Measurements from ENCODE around the gene UBR7.
"Not testable (repeated sequence)": the region's sequence is repeated elsewhere in the genome, so short reads cannot be mapped to it uniquely, and the experiment has no call there.

The UBR7 gene, protein sequence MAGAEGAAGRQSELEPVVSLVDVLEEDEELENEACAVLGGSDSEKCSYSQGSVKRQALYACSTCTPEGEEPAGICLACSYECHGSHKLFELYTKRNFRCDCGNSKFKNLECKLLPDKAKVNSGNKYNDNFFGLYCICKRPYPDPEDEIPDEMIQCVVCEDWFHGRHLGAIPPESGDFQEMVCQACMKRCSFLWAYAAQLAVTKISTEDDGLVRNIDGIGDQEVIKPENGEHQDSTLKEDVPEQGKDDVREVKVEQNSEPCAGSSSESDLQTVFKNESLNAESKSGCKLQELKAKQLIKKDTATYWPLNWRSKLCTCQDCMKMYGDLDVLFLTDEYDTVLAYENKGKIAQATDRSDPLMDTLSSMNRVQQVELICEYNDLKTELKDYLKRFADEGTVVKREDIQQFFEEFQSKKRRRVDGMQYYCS

DNA sequence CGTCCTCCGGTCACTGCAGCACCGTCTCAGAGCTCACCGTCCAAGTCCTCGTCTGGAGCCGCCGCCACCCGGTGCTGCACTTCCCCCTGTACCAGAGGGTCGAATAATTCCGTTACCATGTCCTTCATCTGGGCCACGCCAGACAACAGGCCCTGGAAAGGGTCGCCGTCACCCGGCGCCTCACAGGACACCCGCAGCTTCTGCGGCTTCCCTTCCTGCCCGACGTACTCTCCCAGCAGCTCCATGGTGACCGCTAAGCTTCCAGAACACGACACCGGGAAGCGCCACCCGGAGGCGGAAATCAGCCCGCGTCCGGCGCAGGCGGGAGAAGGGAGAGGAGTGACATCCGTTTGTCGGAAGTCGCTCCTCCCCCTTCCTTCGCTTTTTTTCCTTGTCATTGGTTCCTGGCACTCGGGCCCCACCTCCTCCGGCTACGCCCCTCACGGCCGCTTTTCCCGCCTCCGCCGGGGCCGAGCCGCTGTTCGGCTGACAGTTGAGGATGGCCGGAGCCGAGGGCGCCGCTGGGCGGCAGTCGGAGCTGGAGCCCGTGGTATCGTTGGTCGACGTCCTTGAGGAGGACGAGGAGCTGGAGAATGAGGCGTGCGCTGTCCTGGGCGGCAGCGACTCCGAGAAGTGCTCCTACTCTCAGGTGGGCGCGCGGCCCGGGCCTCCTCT lies at the start of gene UBR7, which contains the start of gene GON7:
UBR7 (plus strand) TSS at position 464 of the 675 bp plus-strand sequence; CDS start at position 500, 36 bp downstream.
GON7 (minus strand) TSS at position 273 of the 675 bp plus-strand sequence; CDS start at position 245, 28 bp downstream.
- peak; percentile 90 for DNase-seq

DNA sequence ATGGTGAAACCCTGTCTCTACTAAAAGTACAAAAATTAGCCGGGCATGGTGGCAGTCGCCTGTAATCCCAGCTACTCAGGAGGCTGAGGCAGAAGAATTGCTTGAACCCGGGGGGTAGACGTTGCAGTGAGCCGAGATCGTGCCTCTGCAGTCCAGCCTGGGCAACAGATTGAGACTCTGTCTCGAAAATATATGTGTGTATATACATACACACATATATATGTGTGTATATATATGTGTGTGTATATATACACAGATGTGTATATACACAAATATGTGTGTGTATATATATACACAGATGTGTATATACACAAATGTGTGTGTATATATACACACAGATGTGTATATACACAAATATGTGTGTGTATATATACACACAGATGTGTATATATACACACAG lies 48.7 kb upstream of the UBR7 start:
- DNase-seq, result not testable (repeated sequence)

DNA sequence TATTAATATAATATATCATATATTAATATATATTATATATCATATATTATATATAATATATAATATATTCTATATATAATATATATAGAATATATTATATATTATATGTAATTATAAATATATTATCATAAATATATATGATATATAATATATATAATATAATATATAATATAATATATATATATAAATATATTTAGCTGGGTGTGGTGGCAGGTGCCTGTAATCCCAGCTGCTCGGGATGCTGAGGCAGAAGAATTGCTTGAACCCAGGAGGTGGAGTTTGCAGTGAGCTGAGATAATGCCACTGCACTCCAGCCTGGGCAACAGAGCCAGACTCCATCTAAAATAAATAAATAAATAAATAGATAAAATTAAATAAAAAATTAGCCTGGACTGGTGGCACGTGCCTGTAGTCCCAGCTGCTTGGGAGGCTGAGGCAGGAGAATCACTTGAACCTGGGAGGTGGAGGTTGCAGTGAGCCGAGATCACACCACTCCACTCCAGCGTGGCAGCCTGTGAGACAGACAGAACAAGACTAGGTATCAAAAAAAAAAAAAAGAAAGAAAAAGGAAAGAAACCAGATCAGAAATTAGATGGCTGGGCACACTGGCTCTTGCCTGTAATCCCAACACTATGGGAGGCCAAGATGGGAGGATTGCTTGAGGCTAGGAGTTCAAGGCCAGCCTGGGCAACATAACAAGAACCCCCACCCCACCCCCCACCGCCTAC lies 47.3 kb upstream of the UBR7 start:
- not testable (repeated sequence) for DNase-seq

DNA sequence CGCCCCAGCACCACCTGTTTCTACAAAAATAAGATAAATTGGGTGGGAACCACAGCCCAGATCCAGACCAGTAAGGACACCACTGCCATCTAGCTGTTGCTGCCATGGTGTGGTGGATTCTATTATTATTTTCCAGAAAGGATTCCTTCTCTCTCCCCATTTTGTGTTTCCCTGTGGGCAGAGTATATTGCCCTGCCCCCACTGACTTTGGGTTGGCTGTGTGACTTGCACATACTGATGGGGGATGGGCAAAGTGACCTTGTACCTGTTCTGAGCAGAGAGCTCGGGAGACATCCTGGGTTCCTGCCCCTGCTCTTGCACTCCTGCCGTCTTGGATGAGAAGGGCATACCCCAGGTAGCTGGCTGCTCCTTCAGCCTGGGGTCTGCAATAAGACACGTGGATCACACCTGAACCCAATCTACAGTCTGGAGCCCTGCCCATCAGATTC lies 46.7 kb upstream of the UBR7 start:
- DNase-seq, result no peak

DNA sequence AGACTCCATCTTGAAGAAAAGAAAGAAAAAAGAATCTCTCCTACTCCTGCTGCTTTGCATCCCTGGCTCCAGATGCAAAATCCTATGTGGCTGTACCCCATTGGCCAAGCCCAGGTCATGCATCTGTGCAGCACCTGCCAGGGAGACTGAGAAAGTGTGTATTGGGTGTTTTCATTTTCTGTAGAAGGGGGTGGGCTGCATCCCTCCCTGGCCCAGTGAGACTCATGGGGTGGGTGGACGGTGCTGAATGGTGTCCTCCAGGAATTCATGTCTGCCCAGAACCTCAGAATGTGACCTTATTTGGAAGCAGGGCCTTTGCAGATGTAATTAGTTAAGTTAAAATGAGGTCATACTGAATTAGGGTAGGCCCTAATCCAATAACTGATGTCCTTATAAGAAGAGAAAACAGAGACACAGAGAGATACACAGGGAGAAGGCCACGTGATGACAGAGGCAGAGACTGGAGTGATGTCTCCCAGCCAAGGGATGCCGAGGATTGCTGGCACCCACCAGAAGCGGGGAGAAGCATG lies 45.6 kb upstream of the UBR7 start:
- DNase-seq, result no peak

DNA sequence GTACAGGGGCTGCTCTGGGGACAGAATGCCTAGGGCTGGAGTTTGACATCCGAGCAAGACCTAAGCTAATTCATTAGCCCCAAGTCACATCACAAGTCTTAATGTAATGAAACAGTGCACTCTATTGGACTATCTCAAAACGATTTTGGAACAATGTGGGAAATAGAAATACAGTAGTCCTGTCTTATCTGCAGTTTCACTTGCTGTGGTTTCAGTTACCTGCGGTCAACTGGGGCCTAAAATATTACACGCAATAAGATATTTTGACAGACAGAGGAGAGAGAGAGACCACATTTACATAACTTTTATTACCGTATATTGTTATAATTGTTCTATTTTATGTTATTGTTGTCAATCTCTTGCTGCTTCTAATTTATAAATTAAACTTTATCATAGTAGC lies 43.5 kb upstream of the UBR7 start:
- DNase-seq, result no peak

DNA sequence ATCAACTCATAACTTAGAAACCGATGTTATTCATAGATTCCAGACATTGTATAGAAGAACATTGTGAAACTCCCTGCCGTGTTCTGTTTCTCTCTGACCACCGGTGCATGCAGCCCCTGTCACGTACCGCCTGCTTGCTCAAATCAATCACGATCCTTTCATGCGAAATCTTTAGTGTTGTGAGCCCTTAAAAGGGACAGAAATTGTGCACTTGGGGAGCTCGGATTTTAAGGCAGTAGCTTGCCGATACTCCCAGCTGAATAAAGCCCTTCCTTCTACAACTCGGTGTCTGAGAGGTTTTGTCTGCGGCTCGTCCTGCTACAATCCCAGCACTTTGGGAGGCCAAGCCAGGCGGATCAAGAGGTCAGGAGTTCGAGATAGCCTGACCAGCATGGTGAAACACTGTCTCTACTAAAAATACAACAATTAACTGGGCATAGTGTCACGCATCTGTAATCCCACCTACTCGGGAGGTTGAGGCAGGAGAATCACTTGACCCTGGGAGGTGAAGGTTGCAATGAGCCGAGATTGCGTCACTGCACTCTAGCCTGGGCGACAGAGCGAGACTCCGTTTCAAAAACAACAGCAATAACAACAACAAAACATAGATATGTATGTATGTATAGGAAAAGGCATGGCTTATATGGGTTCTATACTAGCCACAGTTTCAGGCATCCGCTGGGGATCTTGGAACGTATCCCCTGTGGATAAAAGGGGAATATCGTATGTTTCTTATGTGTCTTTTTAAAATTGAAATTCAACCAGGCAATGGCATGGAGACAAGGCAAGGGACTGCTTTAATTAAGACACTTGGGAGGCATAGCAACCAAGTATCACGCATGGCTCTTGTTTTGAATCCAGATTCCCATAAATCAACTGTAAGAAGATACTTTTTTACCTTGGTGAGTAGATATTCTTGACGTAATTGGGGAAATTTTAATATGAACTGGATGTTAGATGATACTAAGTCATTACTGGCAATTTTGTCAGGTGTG lies 41.5 kb upstream of the UBR7 start:
- DNase-seq, result not testable (repeated sequence)

DNA sequence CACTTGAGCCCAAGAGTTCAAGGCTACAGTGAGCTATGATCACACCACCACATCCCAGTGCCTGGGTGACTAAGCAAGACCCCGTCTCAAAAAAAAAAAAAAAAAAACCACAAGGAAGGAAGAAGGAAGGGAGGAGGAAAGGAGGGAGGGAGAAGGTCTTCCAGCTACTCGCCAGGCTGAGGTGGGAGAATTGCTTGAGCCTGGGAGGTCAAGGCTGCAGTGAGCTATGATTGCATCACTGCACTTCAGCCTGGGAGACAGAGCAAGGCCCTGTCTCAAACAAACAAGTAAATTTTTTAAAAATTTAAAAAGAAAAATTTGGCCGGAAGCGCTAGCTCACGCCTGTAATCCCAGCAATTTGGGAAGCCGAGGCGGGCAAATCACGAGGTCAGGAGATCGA lies 38.4 kb upstream of the UBR7 start:
- not testable (repeated sequence) for DNase-seq

DNA sequence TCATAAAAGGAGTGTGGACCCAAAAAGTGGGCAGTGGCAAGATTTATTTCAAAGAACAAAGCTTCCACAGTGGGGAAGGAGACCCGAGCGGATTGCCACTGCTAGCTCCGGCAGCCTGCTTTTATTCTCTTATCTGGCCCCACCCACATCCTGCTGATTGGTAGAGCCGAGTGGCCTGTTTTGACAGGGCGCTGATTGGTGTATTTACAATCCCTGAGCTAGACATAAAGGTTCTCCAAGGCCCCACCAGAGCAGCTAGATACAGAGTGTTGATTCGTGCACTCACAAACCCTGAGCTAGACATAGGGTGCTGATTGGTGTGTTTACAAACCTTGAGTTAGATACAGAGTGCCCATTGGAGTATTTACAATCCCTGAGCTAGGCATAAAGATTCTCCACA lies 37.4 kb upstream of the UBR7 start:
- not testable (repeated sequence) for DNase-seq

DNA sequence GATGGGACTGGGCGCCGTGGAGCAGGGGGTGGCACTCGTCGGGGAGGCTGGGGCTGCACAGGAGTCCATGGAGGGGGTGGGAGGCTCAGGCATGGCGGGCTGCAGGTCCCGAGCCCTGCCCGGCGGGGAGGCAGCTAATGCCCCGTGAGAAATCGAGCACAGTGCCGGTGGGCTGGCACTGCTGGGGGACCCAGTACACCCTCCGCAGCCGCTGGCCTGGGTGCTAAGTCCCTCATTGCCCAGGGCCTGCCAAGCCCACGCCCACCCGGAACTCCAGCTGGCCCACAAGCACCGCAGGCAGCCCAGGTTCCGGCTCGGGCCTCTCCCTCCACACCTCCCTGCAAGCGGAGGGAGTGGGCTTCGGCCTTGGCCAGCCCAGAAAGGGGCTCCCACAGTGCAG lies 36.9 kb upstream of the UBR7 start:
- DNase-seq, result not testable (repeated sequence)

DNA sequence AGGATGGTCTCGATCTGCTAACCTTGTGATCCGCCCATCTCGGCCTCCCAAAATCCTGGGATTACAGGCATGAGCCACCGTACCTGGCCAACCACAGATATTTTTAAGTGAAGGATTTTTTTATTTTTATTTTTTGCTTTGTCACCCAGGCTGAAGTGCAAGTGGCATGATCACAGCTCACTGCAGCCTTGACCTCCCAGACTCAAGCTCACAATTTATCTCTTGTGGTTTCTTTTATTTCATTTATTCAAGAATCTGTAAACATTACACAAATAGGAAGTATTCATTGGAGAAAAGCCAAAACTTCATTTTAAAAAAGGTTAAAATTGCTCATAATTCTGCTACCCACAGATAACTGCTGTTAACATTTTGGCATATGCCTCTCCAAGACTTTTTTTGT lies 35.7 kb upstream of the UBR7 start:
- no peak for DNase-seq

DNA sequence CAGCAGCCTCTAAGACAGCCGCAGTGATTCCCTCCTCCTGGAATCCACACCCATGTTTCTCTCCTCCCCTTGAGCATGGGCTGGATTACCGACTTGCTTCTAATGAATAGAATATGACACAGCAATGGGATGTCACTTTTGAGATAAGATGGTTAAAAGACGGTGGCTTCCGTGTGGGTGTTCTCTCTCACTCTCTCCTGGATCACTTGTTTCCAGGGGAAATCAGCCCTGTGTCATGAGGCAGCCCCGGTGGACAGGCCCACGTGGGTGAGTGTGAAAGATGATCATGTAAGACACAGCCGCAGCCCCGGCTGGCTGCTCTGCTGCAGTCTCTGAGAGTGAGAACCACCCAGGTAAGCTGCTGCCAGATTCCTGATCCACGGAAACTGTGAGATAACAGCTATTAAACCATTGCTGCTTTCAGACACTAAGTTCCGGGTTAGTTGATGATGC lies 33.1 kb upstream of the UBR7 start:
- DNase-seq, result peak; percentile 14

DNA sequence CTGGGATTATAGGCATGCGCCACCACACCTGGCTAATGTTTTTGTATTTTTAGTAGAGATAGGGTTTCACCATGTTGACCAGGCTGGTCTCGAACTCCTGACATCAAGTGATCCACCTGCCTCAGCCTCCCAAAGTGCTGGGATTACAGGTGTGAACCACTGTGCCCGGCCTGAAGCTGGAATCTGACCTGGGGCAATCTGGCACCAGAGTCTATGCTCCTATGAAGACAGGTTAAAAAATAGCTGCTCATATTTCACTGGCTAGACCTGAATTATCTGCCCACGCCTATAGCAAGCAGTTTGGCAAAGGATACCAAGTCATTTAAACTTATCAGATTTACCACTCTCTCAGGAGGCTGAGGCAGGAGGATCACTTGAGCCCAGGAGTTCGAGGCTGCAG lies 32.3 kb upstream of the UBR7 start:
- DNase-seq, result not testable (repeated sequence)

DNA sequence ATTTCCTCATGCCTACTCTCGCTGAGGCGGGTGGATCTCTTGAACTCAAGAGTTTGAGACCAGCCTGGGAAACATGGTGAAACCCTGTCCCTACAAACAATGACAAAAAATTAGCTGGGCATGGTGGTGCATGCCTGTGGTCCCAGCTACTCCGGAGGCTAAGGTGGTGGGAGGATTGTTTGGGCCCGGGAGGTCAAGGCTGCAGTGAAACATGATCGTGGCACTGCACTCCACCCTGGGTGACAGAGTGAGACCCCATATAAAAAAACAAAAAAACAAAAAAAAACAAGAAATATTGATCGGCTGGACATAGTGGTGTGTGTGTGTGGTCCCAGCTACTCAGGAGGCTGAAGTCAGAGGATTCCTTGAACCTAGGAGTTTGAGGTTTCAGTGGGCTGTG lies 31.6 kb upstream of the UBR7 start:
- DNase-seq, result no peak

DNA sequence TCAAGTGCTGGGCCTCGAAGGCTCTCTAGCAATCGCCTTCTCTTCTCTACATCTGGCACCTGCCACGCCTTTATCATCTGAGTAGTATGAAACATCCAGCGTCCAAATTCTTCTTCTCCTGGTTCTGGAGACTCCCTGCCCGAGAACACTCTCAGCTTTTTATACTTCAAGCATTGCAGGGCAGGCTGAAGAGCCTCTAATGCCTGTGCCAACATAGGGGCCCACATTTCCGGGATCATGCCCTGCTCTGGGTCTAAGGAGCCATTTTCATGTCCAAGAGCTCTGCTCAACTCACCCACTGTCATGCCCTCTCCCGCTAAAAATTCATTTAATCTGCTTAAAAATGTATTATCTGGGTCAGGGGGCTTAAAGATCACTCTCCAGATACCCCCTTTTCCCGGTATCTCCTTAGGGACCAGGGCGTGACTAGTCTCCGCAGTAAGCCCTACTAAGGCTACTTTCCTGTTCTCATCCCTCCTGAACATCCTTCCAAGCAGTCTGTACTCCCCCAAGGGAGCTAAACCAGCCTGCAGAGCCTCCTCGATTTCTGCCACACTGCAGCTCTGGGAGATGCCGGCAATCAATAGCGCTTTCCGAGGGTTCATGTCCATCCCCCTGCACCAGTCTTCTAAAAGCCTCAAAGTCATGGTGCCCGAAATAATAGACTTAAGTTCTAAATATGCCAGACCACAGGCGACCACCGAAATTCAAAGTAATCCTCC lies 23.3 kb upstream of the UBR7 start:
- no peak for DNase-seq

DNA sequence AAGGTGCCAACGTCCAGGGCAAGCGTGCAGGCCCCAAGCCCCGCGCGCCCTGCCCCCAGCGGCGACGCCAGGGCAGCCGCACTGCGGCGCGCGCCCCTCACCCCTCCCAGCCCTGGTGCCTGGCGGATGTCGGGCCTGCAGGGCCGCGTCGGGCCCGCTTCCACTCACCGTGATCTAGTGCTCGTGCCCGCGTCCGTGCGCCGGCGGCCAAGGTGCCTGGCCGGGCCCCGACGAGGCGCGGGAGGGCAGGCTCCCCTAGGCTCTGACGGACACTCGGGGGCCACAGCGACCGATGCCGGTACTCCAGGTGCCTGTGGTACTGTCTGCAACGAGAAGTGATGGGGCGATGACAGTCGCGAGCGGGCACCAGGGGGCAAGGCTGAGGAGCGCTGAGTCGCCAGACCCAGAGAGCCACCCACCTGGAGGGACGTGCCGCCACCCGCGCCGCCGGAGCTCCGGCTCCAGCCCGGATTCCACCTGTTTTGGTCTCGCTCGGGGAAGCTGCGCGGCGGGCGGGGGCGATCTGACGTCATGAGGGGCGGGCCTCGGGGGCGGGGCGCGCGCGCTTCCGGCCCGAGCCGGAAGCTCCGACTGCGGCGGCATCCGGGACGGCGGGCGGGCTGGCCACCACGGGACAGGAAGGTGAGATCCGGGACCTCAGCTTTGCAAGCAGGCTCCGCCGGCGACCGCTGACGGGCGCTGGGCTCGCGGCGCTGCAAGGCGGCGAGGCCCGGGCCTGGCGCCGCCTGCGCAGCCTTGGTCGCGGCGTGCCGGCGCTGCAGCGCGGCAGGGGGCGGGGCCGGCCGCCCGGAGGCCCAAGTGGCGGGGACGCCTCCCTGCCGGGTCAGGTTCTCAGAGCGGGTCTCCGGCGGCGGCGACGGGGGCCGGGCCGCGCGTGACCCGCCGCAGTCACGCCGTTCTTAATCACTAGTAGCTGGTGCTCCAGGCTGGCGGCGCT lies 22.4 kb upstream of the UBR7 start, which contains the start of the genes LYSET and MOAP1:
LYSET (plus strand) TSS at position 927 of the 958 bp plus-strand sequence. CDS start 89 bp downstream, outside the sequence.
MOAP1 (minus strand) TSS at position 507 of the 958 bp plus-strand sequence. CDS start 655 bp downstream, outside the sequence.
- DNase-seq, result peak; percentile 88

DNA sequence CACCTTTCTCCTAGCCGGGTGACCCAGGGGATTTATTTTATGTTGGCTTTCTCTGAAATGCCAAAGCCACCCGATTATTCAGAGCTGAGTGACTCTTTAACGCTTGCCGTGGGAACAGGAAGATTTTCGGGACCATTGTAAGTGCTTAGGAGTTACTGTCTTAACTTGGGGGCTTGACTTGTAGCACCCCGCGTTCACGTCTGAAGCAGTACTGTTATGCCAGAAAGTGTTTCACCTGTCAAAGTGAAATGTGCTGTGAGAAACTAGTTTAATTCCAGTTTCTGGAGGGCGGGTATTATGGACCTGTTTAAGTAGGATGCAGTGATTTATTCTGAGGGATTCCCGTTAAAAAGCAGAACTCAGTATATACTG lies 21.7 kb upstream of the UBR7 start:
- DNase-seq, result no peak

DNA sequence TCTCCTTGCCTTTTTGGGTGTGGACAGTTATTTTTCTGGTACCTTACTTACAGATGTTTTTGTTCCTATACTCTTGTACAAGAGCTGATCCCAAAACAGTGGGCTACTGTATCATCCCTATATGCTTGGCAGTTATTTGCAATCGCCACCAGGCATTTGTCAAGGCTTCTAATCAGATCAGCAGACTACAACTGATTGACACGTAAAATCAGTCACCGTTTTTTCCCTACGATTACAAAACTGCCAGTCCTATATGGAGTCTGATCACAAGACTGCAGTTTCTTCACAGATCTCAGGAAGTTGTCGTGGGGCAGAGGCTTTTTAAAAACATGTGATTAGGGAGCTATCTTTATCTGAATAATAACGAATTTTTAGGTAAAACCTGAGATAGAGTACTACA lies 20.6 kb upstream of the UBR7 start:
- DNase-seq, result no peak

DNA sequence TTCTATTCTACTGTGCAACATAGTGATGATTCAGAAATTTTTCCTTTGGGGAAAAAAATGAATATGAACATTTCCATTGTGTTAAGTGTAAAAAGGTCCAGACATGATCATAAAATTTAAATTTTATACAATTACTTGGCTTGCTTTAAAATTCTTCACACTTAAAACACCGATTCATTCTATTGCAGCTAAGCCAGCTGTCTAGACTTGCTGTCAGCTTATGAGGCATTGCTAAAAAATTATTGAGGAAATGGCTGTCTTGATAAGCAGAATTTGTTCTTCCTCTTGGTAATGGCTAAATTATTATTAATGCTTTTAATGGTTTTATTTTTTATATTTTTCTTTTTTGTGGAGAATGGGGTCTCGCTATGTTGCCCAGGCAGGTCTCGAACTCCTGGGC lies 20.1 kb upstream of the UBR7 start:
- no peak for DNase-seq
